ENCODE results near the gene TRMT11. TPM values are rescaled to one million over a fixed set of nuclear protein-coding genes. Genes with fewer than 3 reads are reported as not detected.

TRMT11 gene
- total and polyA plus RNA-seq, 2 of the 13 experiments (the other 11 are each of a cell fraction or from before 2014, with no cell fraction given): 42.2 to 81.9 TPM

DNA sequence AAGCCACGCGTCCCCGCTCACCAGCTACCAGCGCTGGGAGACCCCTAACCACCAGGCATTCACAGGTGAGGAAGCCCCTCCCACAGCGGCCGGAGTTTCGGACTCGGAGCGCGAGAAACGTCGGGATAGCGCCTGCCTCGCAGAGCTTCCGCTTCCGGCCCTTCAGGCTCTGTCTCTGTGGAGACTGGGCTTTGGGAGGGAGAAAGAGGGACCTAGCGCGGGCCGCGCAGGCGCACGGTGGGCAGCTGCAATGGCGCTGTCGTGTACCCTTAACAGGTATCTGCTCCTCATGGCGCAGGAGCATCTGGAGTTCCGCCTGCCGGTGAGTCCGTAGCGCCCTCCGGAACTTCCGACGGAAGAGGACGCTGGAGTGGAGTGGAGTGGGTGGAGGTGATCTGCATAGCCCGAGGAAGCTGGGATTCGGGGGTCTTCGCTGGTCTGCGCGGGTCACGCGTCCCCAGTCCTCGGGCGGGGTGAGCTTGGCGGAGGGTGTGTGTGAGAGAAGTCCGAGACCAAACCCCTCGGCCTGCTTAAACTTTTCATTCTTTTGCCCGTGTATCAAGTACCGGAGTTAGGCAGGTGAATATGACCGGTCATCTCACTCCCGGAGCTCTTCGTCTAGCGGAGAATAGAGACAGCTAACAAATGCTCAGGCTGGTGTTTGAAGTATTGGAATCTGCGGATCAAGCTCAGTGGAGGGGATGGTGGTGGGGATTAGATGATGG is at the start of gene TRMT11 (continued):
- TF ChIP-seq, protein P1, sequence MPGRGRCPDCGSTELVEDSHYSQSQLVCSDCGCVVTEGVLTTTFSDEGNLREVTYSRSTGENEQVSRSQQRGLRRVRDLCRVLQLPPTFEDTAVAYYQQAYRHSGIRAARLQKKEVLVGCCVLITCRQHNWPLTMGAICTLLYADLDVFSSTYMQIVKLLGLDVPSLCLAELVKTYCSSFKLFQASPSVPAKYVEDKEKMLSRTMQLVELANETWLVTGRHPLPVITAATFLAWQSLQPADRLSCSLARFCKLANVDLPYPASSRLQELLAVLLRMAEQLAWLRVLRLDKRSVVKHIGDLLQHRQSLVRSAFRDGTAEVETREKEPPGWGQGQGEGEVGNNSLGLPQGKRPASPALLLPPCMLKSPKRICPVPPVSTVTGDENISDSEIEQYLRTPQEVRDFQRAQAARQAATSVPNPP (CRISPR knock-in tag; IDR thresholded peaks at IDR 0.05): no peak
- TF ChIP-seq, protein P2, sequence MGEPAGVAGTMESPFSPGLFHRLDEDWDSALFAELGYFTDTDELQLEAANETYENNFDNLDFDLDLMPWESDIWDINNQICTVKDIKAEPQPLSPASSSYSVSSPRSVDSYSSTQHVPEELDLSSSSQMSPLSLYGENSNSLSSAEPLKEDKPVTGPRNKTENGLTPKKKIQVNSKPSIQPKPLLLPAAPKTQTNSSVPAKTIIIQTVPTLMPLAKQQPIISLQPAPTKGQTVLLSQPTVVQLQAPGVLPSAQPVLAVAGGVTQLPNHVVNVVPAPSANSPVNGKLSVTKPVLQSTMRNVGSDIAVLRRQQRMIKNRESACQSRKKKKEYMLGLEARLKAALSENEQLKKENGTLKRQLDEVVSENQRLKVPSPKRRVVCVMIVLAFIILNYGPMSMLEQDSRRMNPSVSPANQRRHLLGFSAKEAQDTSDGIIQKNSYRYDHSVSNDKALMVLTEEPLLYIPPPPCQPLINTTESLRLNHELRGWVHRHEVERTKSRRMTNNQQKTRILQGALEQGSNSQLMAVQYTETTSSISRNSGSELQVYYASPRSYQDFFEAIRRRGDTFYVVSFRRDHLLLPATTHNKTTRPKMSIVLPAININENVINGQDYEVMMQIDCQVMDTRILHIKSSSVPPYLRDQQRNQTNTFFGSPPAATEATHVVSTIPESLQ (CRISPR knock-in tag; conservative IDR thresholded peaks at IDR 0.05): no peak
- TF ChIP-seq NFRKB (IDR thresholded peaks at IDR 0.05): peak; percentile 68; the same call in 1 of the 2 replicates
- TF ChIP-seq ZNF768 (CRISPR knock-in tag; IDR thresholded peaks at IDR 0.05): peak; percentile 75; the same call in 1 of the 2 replicates
- peak; percentile 77 for TF ChIP-seq HIVEP1 (CRISPR knock-in tag; IDR thresholded peaks at IDR 0.05)
- TF ChIP-seq, protein P3, sequence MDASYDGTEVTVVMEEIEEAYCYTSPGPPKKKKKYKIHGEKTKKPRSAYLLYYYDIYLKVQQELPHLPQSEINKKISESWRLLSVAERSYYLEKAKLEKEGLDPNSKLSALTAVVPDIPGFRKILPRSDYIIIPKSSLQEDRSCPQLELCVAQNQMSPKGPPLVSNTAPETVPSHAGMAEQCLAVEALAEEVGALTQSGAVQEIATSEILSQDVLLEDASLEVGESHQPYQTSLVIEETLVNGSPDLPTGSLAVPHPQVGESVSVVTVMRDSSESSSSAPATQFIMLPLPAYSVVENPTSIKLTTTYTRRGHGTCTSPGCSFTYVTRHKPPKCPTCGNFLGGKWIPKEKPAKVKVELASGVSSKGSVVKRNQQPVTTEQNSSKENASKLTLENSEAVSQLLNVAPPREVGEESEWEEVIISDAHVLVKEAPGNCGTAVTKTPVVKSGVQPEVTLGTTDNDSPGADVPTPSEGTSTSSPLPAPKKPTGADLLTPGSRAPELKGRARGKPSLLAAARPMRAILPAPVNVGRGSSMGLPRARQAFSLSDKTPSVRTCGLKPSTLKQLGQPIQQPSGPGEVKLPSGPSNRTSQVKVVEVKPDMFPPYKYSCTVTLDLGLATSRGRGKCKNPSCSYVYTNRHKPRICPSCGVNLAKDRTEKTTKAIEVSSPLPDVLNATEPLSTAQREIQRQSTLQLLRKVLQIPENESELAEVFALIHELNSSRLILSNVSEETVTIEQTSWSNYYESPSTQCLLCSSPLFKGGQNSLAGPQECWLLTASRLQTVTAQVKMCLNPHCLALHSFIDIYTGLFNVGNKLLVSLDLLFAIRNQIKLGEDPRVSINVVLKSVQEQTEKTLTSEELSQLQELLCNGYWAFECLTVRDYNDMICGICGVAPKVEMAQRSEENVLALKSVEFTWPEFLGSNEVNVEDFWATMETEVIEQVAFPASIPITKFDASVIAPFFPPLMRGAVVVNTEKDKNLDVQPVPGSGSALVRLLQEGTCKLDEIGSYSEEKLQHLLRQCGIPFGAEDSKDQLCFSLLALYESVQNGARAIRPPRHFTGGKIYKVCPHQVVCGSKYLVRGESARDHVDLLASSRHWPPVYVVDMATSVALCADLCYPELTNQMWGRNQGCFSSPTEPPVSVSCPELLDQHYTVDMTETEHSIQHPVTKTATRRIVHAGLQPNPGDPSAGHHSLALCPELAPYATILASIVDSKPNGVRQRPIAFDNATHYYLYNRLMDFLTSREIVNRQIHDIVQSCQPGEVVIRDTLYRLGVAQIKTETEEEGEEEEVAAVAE (CRISPR knock-in tag; IDR thresholded peaks at IDR 0.05; ENCODE audit: borderline replicate concordance): no peak
- TF ChIP-seq, protein P4, sequence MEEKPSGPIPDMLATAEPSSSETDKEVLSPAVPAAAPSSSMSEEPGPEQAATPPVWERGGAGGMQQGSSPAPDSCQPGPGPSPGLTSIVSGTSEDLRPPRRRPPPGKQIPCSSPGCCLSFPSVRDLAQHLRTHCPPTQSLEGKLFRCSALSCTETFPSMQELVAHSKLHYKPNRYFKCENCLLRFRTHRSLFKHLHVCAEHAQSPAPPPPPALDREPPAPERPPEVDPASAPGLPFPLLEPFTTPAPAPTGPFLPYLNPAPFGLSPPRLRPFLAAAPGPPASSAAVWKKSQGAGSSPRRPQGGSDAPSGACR (CRISPR knock-in tag; IDR thresholded peaks at IDR 0.05): peak; percentile 90
- TF ChIP-seq, protein P5, sequence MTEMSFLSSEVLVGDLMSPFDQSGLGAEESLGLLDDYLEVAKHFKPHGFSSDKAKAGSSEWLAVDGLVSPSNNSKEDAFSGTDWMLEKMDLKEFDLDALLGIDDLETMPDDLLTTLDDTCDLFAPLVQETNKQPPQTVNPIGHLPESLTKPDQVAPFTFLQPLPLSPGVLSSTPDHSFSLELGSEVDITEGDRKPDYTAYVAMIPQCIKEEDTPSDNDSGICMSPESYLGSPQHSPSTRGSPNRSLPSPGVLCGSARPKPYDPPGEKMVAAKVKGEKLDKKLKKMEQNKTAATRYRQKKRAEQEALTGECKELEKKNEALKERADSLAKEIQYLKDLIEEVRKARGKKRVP (CRISPR knock-in tag; IDR thresholded peaks at IDR 0.05): peak in 1 of 2 experiments; percentile 87; a peak in 2 of 4 replicates
- TF ChIP-seq, protein P6, sequence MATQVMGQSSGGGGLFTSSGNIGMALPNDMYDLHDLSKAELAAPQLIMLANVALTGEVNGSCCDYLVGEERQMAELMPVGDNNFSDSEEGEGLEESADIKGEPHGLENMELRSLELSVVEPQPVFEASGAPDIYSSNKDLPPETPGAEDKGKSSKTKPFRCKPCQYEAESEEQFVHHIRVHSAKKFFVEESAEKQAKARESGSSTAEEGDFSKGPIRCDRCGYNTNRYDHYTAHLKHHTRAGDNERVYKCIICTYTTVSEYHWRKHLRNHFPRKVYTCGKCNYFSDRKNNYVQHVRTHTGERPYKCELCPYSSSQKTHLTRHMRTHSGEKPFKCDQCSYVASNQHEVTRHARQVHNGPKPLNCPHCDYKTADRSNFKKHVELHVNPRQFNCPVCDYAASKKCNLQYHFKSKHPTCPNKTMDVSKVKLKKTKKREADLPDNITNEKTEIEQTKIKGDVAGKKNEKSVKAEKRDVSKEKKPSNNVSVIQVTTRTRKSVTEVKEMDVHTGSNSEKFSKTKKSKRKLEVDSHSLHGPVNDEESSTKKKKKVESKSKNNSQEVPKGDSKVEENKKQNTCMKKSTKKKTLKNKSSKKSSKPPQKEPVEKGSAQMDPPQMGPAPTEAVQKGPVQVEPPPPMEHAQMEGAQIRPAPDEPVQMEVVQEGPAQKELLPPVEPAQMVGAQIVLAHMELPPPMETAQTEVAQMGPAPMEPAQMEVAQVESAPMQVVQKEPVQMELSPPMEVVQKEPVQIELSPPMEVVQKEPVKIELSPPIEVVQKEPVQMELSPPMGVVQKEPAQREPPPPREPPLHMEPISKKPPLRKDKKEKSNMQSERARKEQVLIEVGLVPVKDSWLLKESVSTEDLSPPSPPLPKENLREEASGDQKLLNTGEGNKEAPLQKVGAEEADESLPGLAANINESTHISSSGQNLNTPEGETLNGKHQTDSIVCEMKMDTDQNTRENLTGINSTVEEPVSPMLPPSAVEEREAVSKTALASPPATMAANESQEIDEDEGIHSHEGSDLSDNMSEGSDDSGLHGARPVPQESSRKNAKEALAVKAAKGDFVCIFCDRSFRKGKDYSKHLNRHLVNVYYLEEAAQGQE (IDR thresholded peaks at IDR 0.05; ENCODE audit: borderline replicate concordance in 1 of 2, low read depth in 1 of 2, low read length in 2 of 2): peak in 1 of 2 experiments; percentile 71; a peak in 2 of 4 replicates
- no peak for TF ChIP-seq ZNF577 (CRISPR knock-in tag; IDR thresholded peaks at IDR 0.05; ENCODE audit: borderline replicate concordance, low read depth)
- TF ChIP-seq FOXA1 (IDR thresholded peaks at IDR 0.05): no peak
- TF ChIP-seq FOXA1 (CRISPR knock-in tag; IDR thresholded peaks at IDR 0.05): no peak
- TF ChIP-seq, protein P7, sequence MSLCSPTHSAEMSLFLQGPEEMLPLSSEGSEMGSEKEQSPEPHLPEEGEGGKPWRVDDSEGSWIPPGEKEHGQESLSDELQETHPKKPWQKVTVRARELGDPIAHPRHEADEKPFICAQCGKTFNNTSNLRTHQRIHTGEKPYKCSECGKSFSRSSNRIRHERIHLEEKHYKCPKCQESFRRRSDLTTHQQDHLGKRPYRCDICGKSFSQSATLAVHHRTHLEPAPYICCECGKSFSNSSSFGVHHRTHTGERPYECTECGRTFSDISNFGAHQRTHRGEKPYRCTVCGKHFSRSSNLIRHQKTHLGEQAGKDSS (CRISPR knock-in tag; IDR thresholded peaks at IDR 0.05; ENCODE audit: borderline replicate concordance, low read depth): peak; percentile 69; the same call in 1 of the 2 replicates
- TF ChIP-seq POLR2A (IDR thresholded peaks at IDR 0.05; ENCODE audit: insufficient read depth in 1 of 2, low read depth in 2 of 2, low read length in 2 of 2): peak; percentile 96 to 98

Measured in HepG2 (cell line).